Ovary (tissue), 9 donors: ENCODE results near the gene VSIG10L2. TPM values are rescaled to one million over a fixed set of nuclear protein-coding genes. Genes with fewer than 3 reads are reported as not detected.

ENCODE experiments used
- DNase-seq, 5 donors: peaks; one replicate each; pipeline ENCODE4 v3.0.0-alpha.2; 2019 to 2020
- H3K27ac ChIP-seq, 2 donors: fragments of 200-600 bp; one replicate each; pipeline versions ENCODE4 v1.5.1 to v1.8.0; 2019 to 2022
- H3K27me3 ChIP-seq: fragments of 200-600 bp; one replicate; pipeline ENCODE4 v1.8.0; 2022
- H3K36me3 ChIP-seq: fragments of 200-600 bp; sonication (generic); one replicate; pipeline ENCODE4 v1.5.1; 2019
- H3K4me1 ChIP-seq: one replicate; pipeline ENCODE4 v1.8.1; 2013; ENCODE audit warnings: mild to moderate bottlenecking, moderate library complexity; ENCODE audit not compliant: insufficient read depth
- H3K4me3 ChIP-seq: fragments of 200-600 bp; sonication (generic); one replicate; pipeline ENCODE4 v1.5.1; 2017
- H3K9me3 ChIP-seq, 2 donors: fragments of 200-600 bp in 1 of 2; sonication (generic) in 1 of 2; one replicate each; pipeline versions ENCODE4 v1.5.1 to v1.8.1; 2013 to 2019; ENCODE audit warnings: mild to moderate bottlenecking in 1 of 2, moderate library complexity in 1 of 2
- CTCF ChIP-seq, 3 donors: fragments of 450-650 bp in 2 of 3; fragments of 200-600 bp in 1 of 3; IDR thresholded peaks; one replicate each; pipeline versions ENCODE4 v1.5.1 to v1.8.0; 2016 to 2022; ENCODE audit warnings: antibody characterized with exemption in 3 of 3, mild to moderate bottlenecking in 1 of 3
- EP300 ChIP-seq: sonication (generic); formaldehyde crosslinking; IDR thresholded peaks from one replicate; pipeline ENCODE4 v1.6.1; 2017; ENCODE audit warnings: antibody characterized with exemption
- POLR2A ChIP-seq: fragments of 450-650 bp; IDR thresholded peaks from one replicate; pipeline ENCODE4 v1.6.1; 2017; ENCODE audit warnings: antibody characterized with exemption, mild to moderate bottlenecking, moderate library complexity
- WGBS, 3 donors: extraction: QIAGEN DNeasy Blood & Tissue Kit in 1 of 3; methylation state at CpG; one replicate each; pipeline versions ENCODE4 v1.1.5 to v1.1.7; 2013 to 2017; 5-methylcytosine and 5-hydroxymethylcytosine counted together
- intact Hi-C, 4 donors: fragments of 100-400 bp; cut with DNase I; formaldehyde crosslinking; loops; one replicate each; pipeline versions ENCODE4 v1.11.0 to v1.15.1; 2022 to 2023
- polyA plus RNA-seq, 2 donors: library from polyadenylated mRNA; stranded (reverse); fragments of 200-250 nt in 1 of 2; fragments of 350-450 nt in 1 of 2; fragmentation: Illumina TruSeq in 1 of 2; extraction: RNeasy Lipid Tissue Mini Kit (QIAGEN cat#74804) in 1 of 2; gene quantifications; one replicate each; pipeline ENCODE4 v1.2.3, GENCODE V29; 2013 to 2014
- total RNA-seq, 7 donors: library from RNA; depleted of rRNA in 2 of 7; stranded (reverse); fragments of >200 nt in 2 of 7; fragmentation: NEBNext Ultra II Directional in 3 of 7; extraction: Animal tissue kit (Norgen Biotek cat#: 25700) in 3 of 7; gene quantifications; one replicate each; pipeline versions ENCODE4 v1.1.0 to v1.2.4, GENCODE V29; 2016 to 2023
- donor health status: DM: no; HTN: no; CAD: no; lungs with moderate emphysema.
- donor health status: DM: no; HTN: no; CAD: no.
- donor health status: Bipolar disorder and iron deficiency.
- donor health status: DM: yes; HTN: yes; CAD: no.
- donor health status: DM: no; HTN: no; CAD: no.
- donor health status: DM: yes; HTN: yes; CAD: no.

VSIG10L2 gene
- total and polyA plus RNA-seq, 9 donors: 0.08 to 3.3 (median 0.57) TPM

GRCh38 chr11:125974284-125974683, 28.4 kb downstream of the VSIG10L2 start:
- Histone ChIP-seq H3K4me3 (no peak overlapping the region), H3K9me3 (no peaks in the 10 kb centered on the region), H3K4me1 (peaks cover 3% of the 10 kb centered on the region), H3K27ac (no peak overlapping the region), H3K27me3 (no peaks in the 10 kb centered on the region), H3K36me3 (no peaks in the 10 kb centered on the region)
- intact Hi-C loops: no loop called here
- TF ChIP-seq EP300 (no peak), CTCF (IDR thresholded peaks at IDR 0.05) (no peak), POLR2A (no peak)
- DNase-seq: no peak

- Histone ChIP-seq H3K9me3 (no peaks in the 10 kb centered on the region), H3K27me3 (no peaks in the 10 kb centered on the region), H3K4me1 (peaks cover 3% of the 10 kb centered on the region), H3K27ac (no peak overlapping the region), H3K36me3 (no peaks in the 10 kb centered on the region), H3K4me3 (no peak overlapping the region)
- DNase-seq: no peak
- intact Hi-C loops: no loop called here
- WGBS, 3 donors: 94 to 96% (median 95%) methylated on average over 6 of the region's 6 CpGs
- no peak for TF ChIP-seq POLR2A
- no peak for TF ChIP-seq CTCF (IDR thresholded peaks at IDR 0.05)
- TF ChIP-seq EP300: no peak
These were observed 29.8 kb downstream of the VSIG10L2 start for GRCh38 chr11:125975634-125976033.

- TF ChIP-seq EP300: no peak
- TF ChIP-seq CTCF (IDR thresholded peaks at IDR 0.05): no peak
- TF ChIP-seq POLR2A: no peak
- no peak overlapping the region for H3K27ac ChIP-seq
- no peaks in the 10 kb centered on the region for H3K27me3 ChIP-seq
- no peak for DNase-seq
- H3K4me3 ChIP-seq: no peak overlapping the region
- no peaks in the 10 kb centered on the region for H3K9me3 ChIP-seq
- intact Hi-C loops: no loop called here
- H3K4me1 ChIP-seq: peaks cover 3% of the 10 kb centered on the region
- no peaks in the 10 kb centered on the region for H3K36me3 ChIP-seq
These were observed 30.3 kb downstream of the VSIG10L2 start for GRCh38 chr11:125976156-125976555.

GRCh38 chr11:125977333-125977732, 31.5 kb downstream of the VSIG10L2 start:
- H3K4me3 ChIP-seq: no peak overlapping the region
- no peaks in the 10 kb centered on the region for H3K9me3 ChIP-seq
- TF ChIP-seq CTCF (IDR thresholded peaks at IDR 0.05): no peak
- no peak for TF ChIP-seq EP300
- no peak for TF ChIP-seq POLR2A
- DNase-seq: no peak
- WGBS, 3 donors: 70 to 81% (median 76%) methylated on average over 3 of the region's 3 CpGs
- no peaks in the 10 kb centered on the region for H3K36me3 ChIP-seq
- H3K27me3 ChIP-seq: no peaks in the 10 kb centered on the region
- no peak overlapping the region for H3K27ac ChIP-seq
- peaks cover 3% of the 10 kb centered on the region for H3K4me1 ChIP-seq
- intact Hi-C loops: no loop called here

GRCh38 chr11:125978181-125978716, 32.4 kb downstream of the VSIG10L2 start:
- intact Hi-C loops: no loop called here
- DNase-seq: no peak
- Histone ChIP-seq H3K27ac (peak overlapping the region in 1 of 2 donors; percentile 44), H3K9me3 (no peaks in the 10 kb centered on the region), H3K27me3 (no peaks in the 10 kb centered on the region), H3K36me3 (no peaks in the 10 kb centered on the region), H3K4me3 (no peak overlapping the region), H3K4me1 (peaks cover 3% of the 10 kb centered on the region)
- TF ChIP-seq POLR2A (no peak), EP300 (no peak), CTCF (IDR thresholded peaks at IDR 0.05) (no peak)
- 26 to 67% (median 29%) methylated on average over 6 of the region's 6 CpGs for WGBS, 3 donors
